ENCODE measurements around the gene SCAND1.

- no peak for TF ChIP-seq POLR2AphosphoS5 (IDR thresholded peaks at IDR 0.05; ENCODE audit: low read depth, low read length)
- TF ChIP-seq REST (IDR thresholded peaks at IDR 0.05; ENCODE audit: insufficient read depth in 1 of 2, low read depth in 2 of 2, low read length in 2 of 2) = no peak
- no peak for TF ChIP-seq FOXP2 (optimal IDR thresholded peaks at IDR 0.05; ENCODE audit: borderline replicate concordance, extremely low read depth, extremely low read length, insufficient read depth)
Observed at GRCh38 chr20:35953387-35954199, 709 bp downstream of the SCAND1 start.
